LNCAP (cell line): ENCODE data around the gene WNT3A.

Source experiments
- TF ChIP-seq, protein P1 (sequence below): fragments of 450-650 bp; IDR thresholded peaks from 2 replicates; pipeline ENCODE4 v1.5.1; 2017; ENCODE audit warnings: mild to moderate bottlenecking

WNT3A gene

DNA sequence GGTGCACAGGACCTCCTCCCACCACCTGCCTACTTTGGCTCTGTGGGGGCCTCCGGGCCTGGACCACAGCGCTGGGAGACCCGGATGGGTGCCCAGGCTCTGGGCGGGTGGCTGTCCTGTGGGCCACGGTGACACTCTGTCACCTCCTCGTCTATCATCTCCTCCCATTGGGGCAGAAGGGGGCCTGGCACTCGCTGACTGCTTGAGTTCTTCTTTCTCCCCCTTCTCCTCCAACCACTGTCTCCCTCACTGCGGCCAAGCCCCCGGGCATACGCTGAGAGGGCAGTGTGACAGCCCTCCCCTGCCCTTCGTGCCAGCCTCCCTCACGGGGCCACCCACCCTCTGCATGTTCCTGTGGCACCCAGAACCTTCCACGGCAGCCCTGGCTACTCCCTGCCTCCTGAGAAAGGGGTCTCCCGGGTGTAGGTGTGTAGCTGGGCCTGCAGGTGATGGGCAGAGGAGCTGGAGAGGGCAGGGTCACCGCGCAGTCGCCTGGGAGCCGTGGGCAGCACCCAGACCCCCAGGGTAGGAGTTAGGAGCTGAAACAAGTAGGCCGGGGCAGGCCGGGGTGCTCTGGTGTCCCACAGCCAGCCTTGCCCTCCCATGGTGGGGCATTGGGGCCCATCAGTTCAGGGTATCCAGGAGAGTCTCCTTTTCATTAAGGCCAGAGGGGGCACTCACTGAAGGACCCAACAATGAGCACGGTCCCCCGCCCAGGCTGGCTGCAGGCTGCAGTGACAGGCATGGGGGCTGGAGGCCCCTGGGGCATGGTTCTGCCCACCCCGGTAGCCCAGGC is 66.5 kb downstream of the WNT3A start:
- TF ChIP-seq, protein P1, sequence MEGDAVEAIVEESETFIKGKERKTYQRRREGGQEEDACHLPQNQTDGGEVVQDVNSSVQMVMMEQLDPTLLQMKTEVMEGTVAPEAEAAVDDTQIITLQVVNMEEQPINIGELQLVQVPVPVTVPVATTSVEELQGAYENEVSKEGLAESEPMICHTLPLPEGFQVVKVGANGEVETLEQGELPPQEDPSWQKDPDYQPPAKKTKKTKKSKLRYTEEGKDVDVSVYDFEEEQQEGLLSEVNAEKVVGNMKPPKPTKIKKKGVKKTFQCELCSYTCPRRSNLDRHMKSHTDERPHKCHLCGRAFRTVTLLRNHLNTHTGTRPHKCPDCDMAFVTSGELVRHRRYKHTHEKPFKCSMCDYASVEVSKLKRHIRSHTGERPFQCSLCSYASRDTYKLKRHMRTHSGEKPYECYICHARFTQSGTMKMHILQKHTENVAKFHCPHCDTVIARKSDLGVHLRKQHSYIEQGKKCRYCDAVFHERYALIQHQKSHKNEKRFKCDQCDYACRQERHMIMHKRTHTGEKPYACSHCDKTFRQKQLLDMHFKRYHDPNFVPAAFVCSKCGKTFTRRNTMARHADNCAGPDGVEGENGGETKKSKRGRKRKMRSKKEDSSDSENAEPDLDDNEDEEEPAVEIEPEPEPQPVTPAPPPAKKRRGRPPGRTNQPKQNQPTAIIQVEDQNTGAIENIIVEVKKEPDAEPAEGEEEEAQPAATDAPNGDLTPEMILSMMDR, result no peak

DNA sequence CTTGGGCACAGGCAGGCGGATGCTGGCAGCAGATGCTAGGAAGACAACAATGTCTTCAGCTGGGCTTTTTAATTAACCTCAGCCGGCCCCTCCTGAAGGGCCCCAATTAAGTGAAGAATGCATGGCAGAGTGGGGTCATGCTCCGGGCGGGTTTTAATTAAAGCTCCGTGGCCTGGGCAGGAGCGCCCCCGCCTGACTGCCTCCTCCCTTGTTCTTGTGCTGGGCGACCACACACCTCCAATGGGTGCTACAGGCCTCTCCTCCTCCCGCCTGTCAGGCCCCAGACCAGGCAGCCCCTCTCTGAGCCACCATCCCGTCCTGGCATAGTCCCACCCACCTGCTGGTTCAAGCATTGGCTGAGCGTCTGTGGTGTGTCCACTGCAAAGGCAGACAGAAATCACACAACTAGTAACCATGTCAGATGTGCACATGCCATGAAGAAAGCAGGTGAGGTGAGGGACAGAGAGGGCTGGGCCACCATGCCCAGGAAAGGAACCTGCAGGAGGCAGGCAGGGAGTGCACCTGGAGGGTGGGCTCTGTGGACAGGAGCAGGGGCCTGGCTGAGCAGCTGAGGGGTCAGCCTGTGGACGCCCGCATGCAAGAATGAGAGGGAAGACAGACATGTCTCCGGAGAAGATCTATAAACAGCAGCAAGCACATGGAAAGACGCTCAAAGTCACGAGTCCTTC is 67.2 kb downstream of the WNT3A start:
- TF ChIP-seq, protein P1, result no peak; the same call in 1 of the 2 replicates

DNA sequence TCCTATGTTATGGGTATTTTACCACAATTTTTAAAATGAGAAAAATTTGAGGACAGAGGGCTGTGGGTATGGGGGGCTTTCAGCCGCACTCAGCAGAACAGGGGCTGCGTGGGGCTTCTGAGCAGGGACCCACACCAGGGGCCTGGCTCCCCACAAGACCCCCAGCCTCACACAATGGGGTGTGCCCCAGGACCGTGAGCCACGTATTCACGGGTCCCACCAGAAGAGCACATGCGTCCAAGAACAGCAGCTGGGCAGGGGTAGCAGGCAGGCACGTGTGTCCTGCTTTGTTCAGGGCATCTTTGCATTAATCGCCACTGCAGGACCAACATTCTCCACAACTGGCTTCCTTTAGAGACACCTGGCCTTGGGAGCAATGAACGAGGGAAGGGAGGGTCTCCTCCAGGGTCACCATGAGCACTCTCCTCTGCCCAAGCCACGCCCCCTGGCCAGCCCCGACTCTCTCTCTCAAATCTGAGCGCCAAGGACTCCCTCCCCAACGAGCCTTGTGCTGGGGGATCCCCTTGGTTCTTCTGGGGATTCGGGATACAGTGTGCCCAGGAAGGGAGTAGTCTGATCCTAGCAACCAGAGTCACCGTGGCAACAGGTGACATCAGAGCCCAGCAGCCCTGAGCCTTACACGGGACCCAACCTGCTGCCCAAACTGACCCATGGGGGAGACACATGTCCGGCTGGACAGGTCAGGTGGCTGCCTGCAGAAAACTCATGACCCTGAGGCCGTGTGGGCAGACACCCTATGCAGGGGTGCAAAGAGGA is 68.3 kb downstream of the WNT3A start:
- TF ChIP-seq, protein P1, result no peak

DNA sequence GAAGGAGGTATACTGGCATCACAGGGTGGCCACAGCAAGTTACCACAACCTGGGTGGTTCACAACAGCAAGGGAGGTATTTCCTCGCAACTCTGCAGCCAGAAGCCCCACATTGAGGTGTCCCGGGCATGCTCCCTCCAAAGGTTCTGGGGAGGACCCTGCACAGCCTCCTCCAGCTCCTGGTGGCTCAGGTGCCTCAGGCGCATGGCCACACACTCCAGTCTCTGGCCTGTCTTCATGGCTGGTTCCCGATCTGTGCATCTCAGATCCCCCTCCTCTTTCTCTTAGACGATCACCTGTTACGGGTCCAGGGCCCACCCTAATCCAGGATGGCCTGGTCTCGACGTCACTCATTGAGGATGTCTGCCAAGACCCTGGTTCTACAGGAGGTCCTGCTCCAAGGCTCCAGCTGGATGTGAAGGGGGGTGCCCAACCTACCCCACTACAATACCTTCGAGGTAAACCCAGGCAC is 69.0 kb downstream of the WNT3A start:
- TF ChIP-seq, protein P1, result no peak

DNA sequence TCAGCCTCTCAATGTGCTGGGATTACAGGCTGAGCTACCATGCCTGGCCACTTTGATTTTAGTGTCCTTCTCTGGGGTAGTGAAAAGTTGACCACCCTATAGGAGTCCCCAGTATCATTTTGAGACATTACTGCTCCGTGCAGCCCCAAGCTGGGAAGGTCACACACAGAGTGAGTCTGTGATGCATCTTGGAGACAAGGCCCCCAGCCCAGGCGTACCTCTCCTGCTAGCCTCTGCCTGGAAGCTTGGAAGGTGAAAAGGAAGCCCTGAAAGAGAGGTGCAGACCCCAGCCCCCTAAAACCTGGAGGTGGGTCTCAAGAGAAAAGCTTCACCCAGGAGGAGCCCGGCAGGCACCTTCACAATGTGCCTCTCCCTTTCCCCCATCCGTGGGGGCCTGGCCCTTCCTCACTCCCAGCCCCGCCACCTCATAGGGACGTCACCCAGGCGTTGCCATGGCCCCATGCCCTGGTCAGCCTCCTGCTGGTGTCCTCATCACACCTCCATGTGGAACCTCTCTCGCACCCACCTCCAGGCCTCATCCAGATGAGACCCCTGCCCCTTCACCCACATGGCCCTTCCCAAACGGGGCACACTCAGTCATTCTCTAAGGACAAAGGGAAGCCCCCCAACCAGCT is 70.1 kb downstream of the WNT3A start:
- TF ChIP-seq, protein P1, result no peak

DNA sequence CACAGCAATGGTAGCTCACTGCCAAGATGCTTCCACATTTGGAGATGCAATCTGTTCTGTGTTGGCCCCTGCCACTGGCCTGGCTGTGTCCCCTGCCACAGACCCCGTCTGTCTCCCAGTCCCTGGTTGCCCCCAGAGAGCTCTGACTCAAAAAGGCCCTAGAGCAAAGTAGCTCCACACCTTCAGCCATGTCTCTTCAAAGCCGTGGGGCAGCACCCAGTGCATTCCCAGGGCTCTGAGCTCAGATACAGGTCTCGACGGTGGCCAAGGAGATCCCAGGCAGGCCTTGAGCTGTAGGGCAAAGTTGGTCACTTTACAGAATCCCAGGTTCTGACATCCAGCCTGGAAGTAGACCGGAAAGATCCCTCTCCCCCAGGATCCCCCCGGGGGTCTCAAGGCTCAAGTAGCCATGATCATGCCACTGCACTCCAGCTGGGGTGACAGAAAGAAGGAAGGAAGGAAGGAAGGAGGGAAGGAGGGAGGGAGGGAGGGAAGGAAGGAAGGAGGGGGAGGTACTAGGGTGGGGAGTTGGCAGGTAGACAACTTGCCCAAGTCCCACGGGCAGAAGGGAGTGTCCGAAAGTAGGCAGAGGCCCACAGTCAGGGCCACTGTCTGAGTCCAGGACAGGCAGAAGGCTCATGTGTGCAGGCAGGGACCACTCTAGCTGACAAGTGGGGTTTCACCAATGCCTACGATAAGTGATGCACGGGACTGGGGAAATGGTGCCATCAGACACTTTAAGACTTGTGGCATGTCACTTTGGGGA is 71.0 kb downstream of the WNT3A start:
- TF ChIP-seq, protein P1, result no peak
